ENCODE data around the gene LNX2. TPM values are rescaled to one million over a fixed set of nuclear protein-coding genes. Genes with fewer than 3 reads are reported as not detected.

LNX2 gene
- total RNA-seq, 3 donors from 2014 or later, result 5.9 to 19.3 (median 19.2) TPM

- TF ChIP-seq POLR2A (IDR thresholded peaks at IDR 0.05) (no peak), POLR2AphosphoS5 (IDR thresholded peaks at IDR 0.05) (no peak)
- TF ChIP-seq, protein P1, sequence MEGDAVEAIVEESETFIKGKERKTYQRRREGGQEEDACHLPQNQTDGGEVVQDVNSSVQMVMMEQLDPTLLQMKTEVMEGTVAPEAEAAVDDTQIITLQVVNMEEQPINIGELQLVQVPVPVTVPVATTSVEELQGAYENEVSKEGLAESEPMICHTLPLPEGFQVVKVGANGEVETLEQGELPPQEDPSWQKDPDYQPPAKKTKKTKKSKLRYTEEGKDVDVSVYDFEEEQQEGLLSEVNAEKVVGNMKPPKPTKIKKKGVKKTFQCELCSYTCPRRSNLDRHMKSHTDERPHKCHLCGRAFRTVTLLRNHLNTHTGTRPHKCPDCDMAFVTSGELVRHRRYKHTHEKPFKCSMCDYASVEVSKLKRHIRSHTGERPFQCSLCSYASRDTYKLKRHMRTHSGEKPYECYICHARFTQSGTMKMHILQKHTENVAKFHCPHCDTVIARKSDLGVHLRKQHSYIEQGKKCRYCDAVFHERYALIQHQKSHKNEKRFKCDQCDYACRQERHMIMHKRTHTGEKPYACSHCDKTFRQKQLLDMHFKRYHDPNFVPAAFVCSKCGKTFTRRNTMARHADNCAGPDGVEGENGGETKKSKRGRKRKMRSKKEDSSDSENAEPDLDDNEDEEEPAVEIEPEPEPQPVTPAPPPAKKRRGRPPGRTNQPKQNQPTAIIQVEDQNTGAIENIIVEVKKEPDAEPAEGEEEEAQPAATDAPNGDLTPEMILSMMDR (IDR thresholded peaks at IDR 0.05), result no peak
- Histone ChIP-seq H3K4me1 (no peaks in the 10 kb centered on the region), H3K9me3 (no peaks in the 10 kb centered on the region), H3K27ac (no peak overlapping the region), H3K36me3 (no peaks in the 10 kb centered on the region), H3K4me3 (no peak overlapping the region), H3K27me3 (no peaks in the 10 kb centered on the region)
- intact Hi-C loops (cut with DNase I; ENCODE audit: low total_unique reads), result loop anchor here (10.0 kb wide), 1 partner anchor 645 kb away; no protein-coding TSS in a partner anchor
- no peak for DNase-seq (ENCODE audit: low spot score in 2 of 2)
Observed at GRCh38 chr13:27559719-27560118, 60.6 kb downstream of the LNX2 start.

- Histone ChIP-seq H3K36me3 (no peaks in the 10 kb centered on the region), H3K9me3 (no peaks in the 10 kb centered on the region), H3K27me3 (no peaks in the 10 kb centered on the region), H3K4me1 (no peaks in the 10 kb centered on the region), H3K27ac (no peak overlapping the region), H3K4me3 (no peak overlapping the region)
- no peak for DNase-seq (ENCODE audit: low spot score in 2 of 2)
- TF ChIP-seq POLR2A (IDR thresholded peaks at IDR 0.05) (no peak), POLR2AphosphoS5 (IDR thresholded peaks at IDR 0.05) (no peak)
- TF ChIP-seq, protein P1 (IDR thresholded peaks at IDR 0.05), result no peak
- intact Hi-C loops (cut with DNase I; ENCODE audit: low total_unique reads), result no loop called here
Observed at GRCh38 chr13:27556109-27556508, 64.2 kb downstream of the LNX2 start.

- Histone ChIP-seq H3K36me3 (peaks cover 4% of the 10 kb centered on the region), H3K4me3 (no peak overlapping the region)
- DNase-seq (ENCODE audit: low spot score in 2 of 2), result no peak
Observed at GRCh38 chr13:27551562-27551961, 68.8 kb downstream of the LNX2 start.

GRCh38 chr13:27549406-27549981 lies 70.8 kb downstream of the LNX2 start:
- intact Hi-C loops (cut with DNase I; ENCODE audit: low total_unique reads), result no loop called here
- Histone ChIP-seq H3K4me3 (no peak overlapping the region), H3K9me3 (no peaks in the 10 kb centered on the region), H3K27ac (no peak overlapping the region), H3K27me3 (no peaks in the 10 kb centered on the region), H3K4me1 (no peaks in the 10 kb centered on the region), H3K36me3 (peaks cover 4% of the 10 kb centered on the region)
- DNase-seq (ENCODE audit: low spot score in 2 of 2), result no peak
- TF ChIP-seq, protein P1 (IDR thresholded peaks at IDR 0.05), result no peak
- TF ChIP-seq POLR2AphosphoS5 (IDR thresholded peaks at IDR 0.05) (no peak), POLR2A (IDR thresholded peaks at IDR 0.05) (no peak)

More at GRCh38 chr13:27551562-27551961, 68.8 kb downstream of the LNX2 start:
- intact Hi-C loops (cut with DNase I; ENCODE audit: low total_unique reads), result no loop called here
- Histone ChIP-seq H3K4me1 (no peaks in the 10 kb centered on the region), H3K9me3 (no peaks in the 10 kb centered on the region), H3K27ac (no peak overlapping the region), H3K27me3 (no peaks in the 10 kb centered on the region)
- TF ChIP-seq POLR2AphosphoS5 (IDR thresholded peaks at IDR 0.05) (no peak), POLR2A (IDR thresholded peaks at IDR 0.05) (no peak)
- TF ChIP-seq, protein P1 (IDR thresholded peaks at IDR 0.05), result no peak

- TF ChIP-seq, protein P1 (IDR thresholded peaks at IDR 0.05), result no peak
- TF ChIP-seq POLR2AphosphoS5 (IDR thresholded peaks at IDR 0.05) (no peak), POLR2A (IDR thresholded peaks at IDR 0.05) (no peak)
- Histone ChIP-seq H3K9me3 (no peaks in the 10 kb centered on the region), H3K4me1 (no peaks in the 10 kb centered on the region), H3K27me3 (no peaks in the 10 kb centered on the region), H3K36me3 (no peaks in the 10 kb centered on the region), H3K4me3 (no peak overlapping the region), H3K27ac (no peak overlapping the region)
- intact Hi-C loops (cut with DNase I; ENCODE audit: low total_unique reads), result no loop called here
- DNase-seq (ENCODE audit: low spot score in 2 of 2), result no peak
Observed at GRCh38 chr13:27542220-27542619, 78.1 kb downstream of the LNX2 start.

Measured in breast epithelium (tissue), 4 donors.